IPS-NIHi7 (cell line): ENCODE results near the gene KRTAP5-4.
"Not testable (repeated sequence)": the region's sequence is repeated elsewhere in the genome, so short reads cannot be mapped to it uniquely, and the experiment has no call there.

Experiments used
- DNase-seq: peaks from one replicate; pipeline ENCODE4 v3.0.0; 2012; ENCODE audit warnings: mixed read lengths; ENCODE audit errors: extremely low spot score

KRTAP5-4 gene

GRCh38 chr11:1622086-1622485, at the start of gene KRTAP5-4:
Gene KRTAP5-4, minus strand, starts transcription at chr11:1622138. Its CDS starts 45 bp downstream, at chr11:1622093.
- no peak for DNase-seq

GRCh38 chr11:1671658-1672057, 49.7 kb upstream of the KRTAP5-4 start:
- no peak for DNase-seq

- DNase-seq: no peak
Observed at GRCh38 chr11:1670905-1671371, 49.0 kb upstream of the KRTAP5-4 start.

GRCh38 chr11:1670457-1670856, 48.5 kb upstream of the KRTAP5-4 start:
- not testable (repeated sequence) for DNase-seq

GRCh38 chr11:1669546-1670218, 47.7 kb upstream of the KRTAP5-4 start:
- no peak for DNase-seq

GRCh38 chr11:1668911-1669473, 47.1 kb upstream of the KRTAP5-4 start:
- no peak for DNase-seq

GRCh38 chr11:1667906-1668305, 46.0 kb upstream of the KRTAP5-4 start:
- DNase-seq: no peak

- DNase-seq: no peak
Observed at GRCh38 chr11:1667121-1667850, 45.3 kb upstream of the KRTAP5-4 start.

GRCh38 chr11:1665313-1665712, 43.4 kb upstream of the KRTAP5-4 start:
- DNase-seq: no peak

GRCh38 chr11:1662699-1663283, 40.9 kb upstream of the KRTAP5-4 start:
- not testable (repeated sequence) for DNase-seq

- DNase-seq: not testable (repeated sequence)
Observed at GRCh38 chr11:1661454-1662269, 39.7 kb upstream of the KRTAP5-4 start.

GRCh38 chr11:1660111-1660867, 38.4 kb upstream of the KRTAP5-4 start:
- no peak for DNase-seq

GRCh38 chr11:1659506-1659905, 37.6 kb upstream of the KRTAP5-4 start:
- DNase-seq: no peak

- DNase-seq: no peak
Observed at GRCh38 chr11:1656670-1657069, 34.7 kb upstream of the KRTAP5-4 start.

- no peak for DNase-seq
Observed at GRCh38 chr11:1656061-1656441, 34.1 kb upstream of the KRTAP5-4 start.

- no peak for DNase-seq
Observed at GRCh38 chr11:1655168-1656060, 33.5 kb upstream of the KRTAP5-4 start.

- DNase-seq: no peak
Observed at GRCh38 chr11:1654388-1655167, 32.6 kb upstream of the KRTAP5-4 start.

- no peak for DNase-seq
Observed at GRCh38 chr11:1653541-1654387, 31.8 kb upstream of the KRTAP5-4 start.
